Suprapubic skin (tissue), 4 donors: Measurements from ENCODE around the gene RIBC1. TPM values are rescaled to one million over a fixed set of nuclear protein-coding genes. Genes with fewer than 3 reads are reported as not detected.

Experiments
- DNase-seq, 2 donors: peaks; one replicate each; pipeline ENCODE4 v3.0.0-alpha.2; 2019; ENCODE audit warnings: low spot score in 2 of 2
- H3K27ac ChIP-seq: fragments of 200-600 bp; sonication (generic); one replicate; pipeline ENCODE4 v1.5.1; 2019
- H3K27me3 ChIP-seq: fragments of 200-600 bp; sonication (generic); one replicate; pipeline ENCODE4 v1.5.1; 2019
- H3K36me3 ChIP-seq: fragments of 200-600 bp; sonication (generic); one replicate; pipeline ENCODE4 v1.5.1; 2019
- H3K4me1 ChIP-seq: fragments of 200-600 bp; sonication (generic); one replicate; pipeline ENCODE4 v1.5.1; 2019
- H3K4me3 ChIP-seq: fragments of 200-600 bp; sonication (generic); one replicate; pipeline ENCODE4 v1.5.1; 2019; ENCODE audit warnings: mild to moderate bottlenecking
- H3K9me3 ChIP-seq: fragments of 200-600 bp; sonication (generic); one replicate; pipeline ENCODE4 v1.5.1; 2019
- CTCF ChIP-seq, 2 donors: fragments of 200-600 bp in 1 of 2; fragments of 450-650 bp in 1 of 2; sonication (generic) in 1 of 2; IDR thresholded peaks; one replicate each; pipeline ENCODE4 v1.5.1; 2016 to 2019; ENCODE audit warnings: antibody characterized with exemption in 2 of 2, mild to moderate bottlenecking in 1 of 2, moderate library complexity in 1 of 2
- EP300 ChIP-seq: sonication (generic); formaldehyde crosslinking; IDR thresholded peaks from one replicate; pipeline ENCODE4 v1.6.1; 2017; ENCODE audit warnings: antibody characterized with exemption
- POLR2A ChIP-seq, 2 donors: fragments of 450-650 bp; IDR thresholded peaks; one replicate each; pipeline ENCODE4 v1.6.1; 2017; ENCODE audit warnings: antibody characterized with exemption in 2 of 2, mild to moderate bottlenecking in 2 of 2, moderate library complexity in 2 of 2
- POLR2AphosphoS5 ChIP-seq, 3 donors: sonication (generic); formaldehyde crosslinking; IDR thresholded peaks; one replicate each; pipeline ENCODE4 v1.6.1; 2017; ENCODE audit warnings: antibody characterized with exemption in 3 of 3
- WGBS: methylation state at CpG from one replicate; pipeline ENCODE4 v1.1.5; 2018; 5-methylcytosine and 5-hydroxymethylcytosine counted together
- total RNA-seq, 4 donors: library from RNA; depleted of rRNA; stranded (reverse); fragments of >200 nt; gene quantifications; one replicate each; pipeline ENCODE4 v1.1.0, GENCODE V29; 2016

Gene RIBC1
- total RNA-seq, 4 donors from 2014 or later, result 0.34 to 0.56 (median 0.38) TPM; not detected in 1

GRCh38 chrX:53441531-53442321 is 19.1 kb downstream of the RIBC1 start:
- 31% methylated on average over 28 of the region's 44 CpGs for WGBS
- H3K36me3 ChIP-seq, result no peaks in the 10 kb centered on the region
- H3K4me1 ChIP-seq, result peaks cover 16% of the 10 kb centered on the region
- TF ChIP-seq POLR2A (IDR thresholded peaks at IDR 0.05) (no peak), EP300 (no peak), CTCF (IDR thresholded peaks at IDR 0.05) (no peak), POLR2AphosphoS5 (IDR thresholded peaks at IDR 0.05) (no peak)
- no peaks in the 10 kb centered on the region for H3K9me3 ChIP-seq
- H3K27me3 ChIP-seq, result no peaks in the 10 kb centered on the region
- DNase-seq, result peak; percentile 82
- peak overlapping the region; percentile 89 for H3K27ac ChIP-seq
- H3K4me3 ChIP-seq, result peak overlapping the region; percentile 44

GRCh38 chrX:53442322-53442631 is 19.6 kb downstream of the RIBC1 start:
- Histone ChIP-seq H3K27me3 (no peaks in the 10 kb centered on the region), H3K4me1 (peaks cover 16% of the 10 kb centered on the region), H3K9me3 (no peaks in the 10 kb centered on the region), H3K4me3 (no peak overlapping the region), H3K27ac (no peak overlapping the region), H3K36me3 (no peaks in the 10 kb centered on the region)
- DNase-seq, result no peak
- 80% methylated on average over 1 of the region's 1 CpG for WGBS
- TF ChIP-seq CTCF (IDR thresholded peaks at IDR 0.05) (no peak), POLR2A (IDR thresholded peaks at IDR 0.05) (no peak)

DNA sequence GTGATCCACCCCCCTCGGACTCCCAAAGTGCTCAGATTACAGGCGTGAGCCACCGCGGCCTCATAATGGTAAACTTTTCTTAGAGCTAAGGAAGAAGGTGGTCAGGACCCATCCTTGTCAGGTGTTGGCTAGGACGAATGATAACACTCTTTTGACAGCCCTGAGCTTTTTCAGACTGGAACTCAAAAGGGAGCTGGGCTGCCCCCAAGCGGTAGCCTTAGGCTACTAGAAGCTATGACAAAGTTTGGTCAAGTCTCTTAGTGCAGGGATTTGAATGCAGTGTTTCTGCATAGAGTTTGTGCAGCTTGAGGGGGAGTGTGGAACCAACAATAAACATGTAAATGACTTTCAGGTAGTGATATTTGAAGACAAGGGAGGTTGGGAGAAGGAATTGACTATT is 23.3 kb downstream of the RIBC1 start:
- H3K27me3 ChIP-seq, result no peaks in the 10 kb centered on the region
- H3K9me3 ChIP-seq, result no peaks in the 10 kb centered on the region
- no peaks in the 10 kb centered on the region for H3K36me3 ChIP-seq
- no peak for DNase-seq
- TF ChIP-seq CTCF (IDR thresholded peaks at IDR 0.05) (peak in 1 of 2 donors; percentile 34), EP300 (no peak)
- WGBS, result 21% methylated on average over 6 of the region's 6 CpGs
- no peak overlapping the region for H3K27ac ChIP-seq
- H3K4me3 ChIP-seq, result no peak overlapping the region
- H3K4me1 ChIP-seq, result peaks cover 11% of the 10 kb centered on the region

GRCh38 chrX:53447441-53447840 is 24.8 kb downstream of the RIBC1 start:
- 88% methylated on average over 2 of the region's 2 CpGs for WGBS
- no peak for DNase-seq
- H3K4me3 ChIP-seq, result no peak overlapping the region
- H3K9me3 ChIP-seq, result no peaks in the 10 kb centered on the region
- no peaks in the 10 kb centered on the region for H3K27me3 ChIP-seq
- no peak for TF ChIP-seq POLR2AphosphoS5 (IDR thresholded peaks at IDR 0.05)
- no peak for TF ChIP-seq POLR2A (IDR thresholded peaks at IDR 0.05)
- TF ChIP-seq EP300, result no peak
- no peak for TF ChIP-seq CTCF (IDR thresholded peaks at IDR 0.05)
- H3K4me1 ChIP-seq, result no peaks in the 10 kb centered on the region
- H3K36me3 ChIP-seq, result no peaks in the 10 kb centered on the region
- no peak overlapping the region for H3K27ac ChIP-seq

- no peak overlapping the region for H3K4me3 ChIP-seq
- 83% methylated on average over 3 of the region's 3 CpGs for WGBS
- no peaks in the 10 kb centered on the region for H3K36me3 ChIP-seq
- no peaks in the 10 kb centered on the region for H3K4me1 ChIP-seq
- H3K27ac ChIP-seq, result no peak overlapping the region
- no peaks in the 10 kb centered on the region for H3K9me3 ChIP-seq
- H3K27me3 ChIP-seq, result no peaks in the 10 kb centered on the region
- TF ChIP-seq EP300 (no peak), POLR2A (IDR thresholded peaks at IDR 0.05) (no peak)
- no peak for DNase-seq
Observed at GRCh38 chrX:53449632-53450031, 27.0 kb downstream of the RIBC1 start.

- no peaks in the 10 kb centered on the region for H3K36me3 ChIP-seq
- H3K9me3 ChIP-seq, result no peaks in the 10 kb centered on the region
- TF ChIP-seq EP300 (no peak), POLR2A (IDR thresholded peaks at IDR 0.05) (no peak), POLR2AphosphoS5 (IDR thresholded peaks at IDR 0.05) (no peak), CTCF (IDR thresholded peaks at IDR 0.05) (no peak)
- H3K4me3 ChIP-seq, result no peak overlapping the region
- no peak for DNase-seq
- no peaks in the 10 kb centered on the region for H3K4me1 ChIP-seq
- no peak overlapping the region for H3K27ac ChIP-seq
- H3K27me3 ChIP-seq, result no peaks in the 10 kb centered on the region
Observed at GRCh38 chrX:53452812-53453211, 30.1 kb downstream of the RIBC1 start.
